Calu3 (cell line): Measurements from ENCODE around the gene ZMPSTE24. TPM values are rescaled to one million over a fixed set of nuclear protein-coding genes. Genes with fewer than 3 reads are reported as not detected.
"Not testable (repeated sequence)": the region's sequence is repeated elsewhere in the genome, so short reads cannot be mapped to it uniquely, and the experiment has no call there.

Source experiments
- BruUV-seq: library from RNA; stranded (reverse); fragments of 400-500 nt; replicated peaks from 2 replicates; lab custom pipeline; 2021; lab: Mats Ljungman, UMichigan
- CTCF ChIA-PET: fragments of 300-600 bp; sonication (Branson Sonifier 250); formaldehyde crosslinking; loops from one replicate; lab custom pipeline; 2022; ENCODE audit warnings: antibody characterized with exemption; lab: Charles Lee
- DNase-seq: peaks from one replicate; pipeline ENCODE4 v3.0.0; 2022
- H3K27ac Mint-ChIP-seq: one replicate; pipeline ENCODE4 v1.8.0; 2022; ENCODE audit warnings: mixed read lengths; ENCODE audit not compliant: unreplicated experiment
- H3K27me3 Mint-ChIP-seq: one replicate; pipeline ENCODE4 v1.8.0; 2022; ENCODE audit warnings: mixed read lengths; ENCODE audit not compliant: unreplicated experiment
- H3K36me3 Mint-ChIP-seq: one replicate; pipeline ENCODE4 v1.8.0; 2022; ENCODE audit warnings: mild to moderate bottlenecking, moderate library complexity, mixed read lengths; ENCODE audit not compliant: insufficient read depth, unreplicated experiment
- H3K4me1 Mint-ChIP-seq: one replicate; pipeline ENCODE4 v1.8.0; 2022; ENCODE audit warnings: mild to moderate bottlenecking, low read depth, mixed read lengths; ENCODE audit not compliant: unreplicated experiment
- H3K4me3 Mint-ChIP-seq: one replicate; pipeline ENCODE4 v1.8.0; 2022; ENCODE audit warnings: mild to moderate bottlenecking, low read depth, moderate library complexity, mixed read lengths; ENCODE audit not compliant: unreplicated experiment
- H3K9me3 Mint-ChIP-seq: one replicate; pipeline ENCODE4 v1.8.0; 2022; ENCODE audit warnings: low read depth, mixed read lengths; ENCODE audit not compliant: unreplicated experiment
- intact Hi-C: fragments of 100-400 bp; cut with micrococcal nuclease; formaldehyde crosslinking; loops from one replicate; pipeline ENCODE4 v1.10.0; 2022; ENCODE audit not compliant: unreplicated experiment
- total RNA-seq: library from RNA; stranded (reverse); gene quantifications from 2 replicates; pipeline ENCODE4 v1.2.3, GENCODE V29; 2022
- TF ChIP-seq, protein P1 (sequence below): fragments of 200-600 bp; IDR thresholded peaks from one replicate; pipeline ENCODE4 v1.8.0; 2022; ENCODE audit warnings: antibody characterized with exemption; ENCODE audit not compliant: unreplicated experiment

The ZMPSTE24 gene
- total RNA-seq, 1 experiment from 2014 or later, result 62.0 TPM

DNA sequence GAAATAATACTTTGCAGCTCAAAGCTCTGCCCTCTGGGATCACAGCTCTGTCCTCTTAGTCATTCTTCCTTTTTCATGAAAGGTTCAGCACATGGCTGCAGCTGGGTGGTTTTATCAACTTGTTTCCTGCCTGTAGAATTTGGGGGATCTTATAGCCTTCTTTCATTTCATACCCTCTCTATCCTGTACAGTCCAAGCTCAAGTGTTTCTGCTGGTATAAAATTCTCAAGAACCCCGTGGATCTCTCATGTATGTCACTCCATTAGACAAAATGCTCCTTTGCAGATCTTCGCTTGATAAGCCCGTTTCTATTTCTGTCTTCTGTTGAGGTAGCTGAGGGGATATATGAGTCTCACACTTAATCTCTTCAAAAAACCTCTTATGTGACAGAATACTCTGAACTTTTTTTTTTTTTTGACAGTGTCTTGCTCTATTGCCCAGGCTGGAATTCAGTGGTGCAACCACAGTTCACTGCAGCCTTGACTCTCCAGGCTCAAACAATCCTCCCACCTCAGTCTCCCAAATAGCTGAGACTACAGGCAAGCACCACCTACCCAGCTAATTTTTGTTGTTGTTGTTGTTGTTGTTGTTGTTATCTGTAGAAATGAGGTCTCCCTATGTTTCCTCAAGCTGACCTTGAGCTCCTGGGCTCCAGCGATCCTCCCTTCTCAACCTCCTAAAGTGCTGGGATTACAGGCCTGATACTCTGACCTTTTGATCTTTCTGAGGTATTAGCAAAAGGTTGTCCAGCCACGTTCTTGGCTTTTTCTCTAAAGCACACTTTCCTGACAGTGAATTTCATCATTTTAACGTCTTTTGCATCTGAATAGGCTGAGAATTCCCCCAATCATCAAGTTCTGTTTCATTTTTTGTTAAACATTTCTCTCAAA lies 83.7 kb downstream of the ZMPSTE24 start:
- Mint-ChIP-seq H3K4me3 (no peak overlapping the region), H3K9me3 (no peaks in the 10 kb centered on the region), H3K27me3 (peaks cover 41% of the 10 kb centered on the region), H3K27ac (no peak overlapping the region), H3K36me3 (no peaks in the 10 kb centered on the region), H3K4me1 (peaks cover 25% of the 10 kb centered on the region)
- CTCF ChIA-PET, result interaction anchor here (0.5 to 0.6 kb wide), 3 partner anchors 50 to 80 kb away, joined by 3 to 5 read pairs (median 4); no protein-coding TSS in a partner anchor
- intact Hi-C loops, result no loop called here
- no TSS peak for BruUV-seq
- TF ChIP-seq, protein P1, sequence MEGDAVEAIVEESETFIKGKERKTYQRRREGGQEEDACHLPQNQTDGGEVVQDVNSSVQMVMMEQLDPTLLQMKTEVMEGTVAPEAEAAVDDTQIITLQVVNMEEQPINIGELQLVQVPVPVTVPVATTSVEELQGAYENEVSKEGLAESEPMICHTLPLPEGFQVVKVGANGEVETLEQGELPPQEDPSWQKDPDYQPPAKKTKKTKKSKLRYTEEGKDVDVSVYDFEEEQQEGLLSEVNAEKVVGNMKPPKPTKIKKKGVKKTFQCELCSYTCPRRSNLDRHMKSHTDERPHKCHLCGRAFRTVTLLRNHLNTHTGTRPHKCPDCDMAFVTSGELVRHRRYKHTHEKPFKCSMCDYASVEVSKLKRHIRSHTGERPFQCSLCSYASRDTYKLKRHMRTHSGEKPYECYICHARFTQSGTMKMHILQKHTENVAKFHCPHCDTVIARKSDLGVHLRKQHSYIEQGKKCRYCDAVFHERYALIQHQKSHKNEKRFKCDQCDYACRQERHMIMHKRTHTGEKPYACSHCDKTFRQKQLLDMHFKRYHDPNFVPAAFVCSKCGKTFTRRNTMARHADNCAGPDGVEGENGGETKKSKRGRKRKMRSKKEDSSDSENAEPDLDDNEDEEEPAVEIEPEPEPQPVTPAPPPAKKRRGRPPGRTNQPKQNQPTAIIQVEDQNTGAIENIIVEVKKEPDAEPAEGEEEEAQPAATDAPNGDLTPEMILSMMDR, result no peak
- no peak for DNase-seq

- H3K27ac Mint-ChIP-seq, intact Hi-C loops, CTCF ChIA-PET, H3K36me3 Mint-ChIP-seq, BruUV-seq, DNase-seq, H3K9me3 Mint-ChIP-seq, H3K4me3 Mint-ChIP-seq: not testable (repeated sequence)
- peaks cover 41% of the 10 kb centered on the region for H3K27me3 Mint-ChIP-seq
- H3K4me1 Mint-ChIP-seq, result peaks cover 25% of the 10 kb centered on the region
These were observed 84.3 kb downstream of the ZMPSTE24 start for GRCh38 chr1:40342381-40342717.

Other genes starting within 250 kb of the ZMPSTE24 start
- gene CAP1, start 217.5 kb upstream of the ZMPSTE24 start, total RNA-seq, result 307 and 309 TPM in 2 replicates
- 57.8 and 70.2 TPM in 2 replicates for gene PPT1, start 161.0 kb upstream of the ZMPSTE24 start, total RNA-seq
- 11.7 and 12.9 TPM in 2 replicates for gene RLF, start 96.8 kb upstream of the ZMPSTE24 start, total RNA-seq
- not detected in 2 replicates for gene TMCO2, start 10.3 kb upstream of the ZMPSTE24 start, total RNA-seq
- 3.0 and 3.2 TPM in 2 replicates for gene COL9A2, start 59.0 kb downstream of the ZMPSTE24 start, total RNA-seq
- gene SMAP2, start 115.5 kb downstream of the ZMPSTE24 start, total RNA-seq, result 12.8 and 13.7 TPM in 2 replicates
- 4.5 and 5.1 TPM in 2 replicates for gene ZFP69B, start 192.2 kb downstream of the ZMPSTE24 start, total RNA-seq
- gene ZFP69, start 219.1 kb downstream of the ZMPSTE24 start, total RNA-seq, result 2.7 and 2.9 TPM in 2 replicates